ENCODE measurements around the gene PDCD4.
"Not testable (repeated sequence)": the region's sequence is repeated elsewhere in the genome, so short reads cannot be mapped to it uniquely, and the experiment has no call there.

PDCD4 gene

DNA sequence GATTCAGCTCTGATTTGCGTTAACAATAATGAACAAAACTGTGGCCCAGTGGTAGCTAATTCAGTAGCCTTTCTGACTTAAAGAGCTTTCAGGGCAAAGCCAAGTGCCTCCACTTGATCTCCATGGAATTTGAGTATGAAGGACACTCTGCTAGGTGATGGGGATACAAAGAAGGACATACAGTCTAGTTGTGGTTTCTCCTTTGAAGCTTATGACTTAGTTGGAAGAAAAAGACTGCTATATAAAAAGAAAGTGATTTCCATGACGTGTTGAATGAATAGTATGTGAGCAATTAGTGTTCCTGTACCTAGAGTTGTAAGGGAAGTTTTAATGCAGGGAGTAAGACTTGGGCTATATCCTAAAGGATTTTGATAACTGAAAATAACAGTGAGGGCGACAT lies 8.3 kb downstream of the PDCD4 start:
- in situ Hi-C loops (cut with HindIII; ENCODE audit: low sequenced_read_pairs) = no loop called here

DNA sequence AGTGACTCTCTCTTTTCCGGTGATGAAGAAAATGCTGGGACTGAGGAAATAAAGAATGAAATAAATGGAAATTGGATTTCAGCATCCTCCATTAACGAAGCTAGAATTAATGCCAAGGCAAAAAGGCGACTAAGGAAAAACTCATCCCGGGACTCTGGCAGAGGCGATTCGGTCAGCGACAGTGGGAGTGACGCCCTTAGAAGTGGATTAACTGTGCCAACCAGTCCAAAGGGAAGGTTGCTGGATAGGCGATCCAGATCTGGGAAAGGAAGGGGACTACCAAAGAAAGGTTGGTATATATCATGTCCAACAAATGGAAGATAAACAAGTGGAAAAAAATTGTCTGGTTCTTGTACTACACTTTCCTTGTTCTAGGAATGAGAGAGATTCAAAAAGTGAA lies 9.5 kb downstream of the PDCD4 start:
- in situ Hi-C loops (cut with HindIII; ENCODE audit: low sequenced_read_pairs) = no loop called here

DNA sequence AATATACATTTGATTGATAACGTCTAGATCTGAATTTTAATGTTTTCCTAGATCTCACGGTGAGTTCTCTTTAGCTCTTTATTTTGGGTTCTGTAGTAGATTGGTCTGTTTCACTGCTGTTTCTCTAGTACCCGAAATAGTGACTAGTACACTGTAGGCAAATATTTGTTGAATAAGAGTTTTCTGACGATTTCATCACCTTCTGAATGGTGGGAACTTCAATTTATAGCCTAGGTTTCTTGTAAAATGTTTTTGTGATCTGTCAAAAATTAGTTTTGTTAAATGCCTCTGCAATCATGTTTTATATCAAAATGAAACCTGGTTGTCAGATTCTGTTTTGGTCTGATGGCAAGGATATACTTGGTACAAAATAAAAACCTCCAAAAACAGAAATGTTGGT lies 10.2 kb downstream of the PDCD4 start:
- in situ Hi-C loops (cut with HindIII; ENCODE audit: low sequenced_read_pairs) = no loop called here

DNA sequence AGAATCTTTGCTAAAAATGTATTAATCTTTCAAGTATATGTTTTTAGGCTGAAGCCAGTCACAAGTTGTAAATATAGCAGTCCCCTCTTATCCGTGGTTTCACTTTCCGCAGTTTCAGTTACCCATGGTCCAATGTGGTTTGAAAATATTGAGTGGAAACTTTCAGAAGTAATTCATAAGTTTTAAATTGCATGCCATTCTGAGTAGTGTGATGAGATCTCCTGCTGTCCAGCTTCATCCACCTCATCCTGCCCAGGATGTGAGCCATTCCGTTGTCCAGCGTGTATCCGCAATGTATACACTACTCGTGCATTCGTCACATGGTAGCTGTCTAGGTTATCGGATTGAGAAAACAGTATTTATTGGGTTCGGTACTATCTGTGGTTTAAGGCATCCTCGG lies 12.2 kb downstream of the PDCD4 start:
- in situ Hi-C loops (cut with HindIII; ENCODE audit: low sequenced_read_pairs) = no loop called here

GRCh38 chr10:110885932-110886674 lies 14.4 kb downstream of the PDCD4 start:
- in situ Hi-C loops (cut with HindIII; ENCODE audit: low sequenced_read_pairs) = no loop called here

DNA sequence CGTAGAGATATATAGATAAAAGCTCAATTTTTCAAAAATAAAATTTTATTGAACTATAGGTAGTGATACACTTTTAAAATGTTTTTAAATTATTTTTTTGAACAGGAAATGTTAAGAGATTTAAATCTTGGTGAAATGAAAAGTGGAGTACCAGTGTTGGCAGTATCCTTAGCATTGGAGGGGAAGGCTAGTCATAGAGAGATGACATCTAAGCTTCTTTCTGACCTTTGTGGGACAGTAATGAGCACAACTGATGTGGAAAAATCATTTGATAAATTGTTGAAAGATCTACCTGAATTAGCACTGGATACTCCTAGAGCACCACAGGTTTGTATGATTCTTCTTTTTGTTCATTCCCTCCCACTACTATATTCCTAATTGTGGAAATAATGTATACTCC lies 15.8 kb downstream of the PDCD4 start:
- in situ Hi-C loops (cut with HindIII; ENCODE audit: low sequenced_read_pairs) = no loop called here

GRCh38 chr10:110892602-110893288 lies 21.0 kb downstream of the PDCD4 start:
- in situ Hi-C loops (cut with HindIII; ENCODE audit: low sequenced_read_pairs) = no loop called here

DNA sequence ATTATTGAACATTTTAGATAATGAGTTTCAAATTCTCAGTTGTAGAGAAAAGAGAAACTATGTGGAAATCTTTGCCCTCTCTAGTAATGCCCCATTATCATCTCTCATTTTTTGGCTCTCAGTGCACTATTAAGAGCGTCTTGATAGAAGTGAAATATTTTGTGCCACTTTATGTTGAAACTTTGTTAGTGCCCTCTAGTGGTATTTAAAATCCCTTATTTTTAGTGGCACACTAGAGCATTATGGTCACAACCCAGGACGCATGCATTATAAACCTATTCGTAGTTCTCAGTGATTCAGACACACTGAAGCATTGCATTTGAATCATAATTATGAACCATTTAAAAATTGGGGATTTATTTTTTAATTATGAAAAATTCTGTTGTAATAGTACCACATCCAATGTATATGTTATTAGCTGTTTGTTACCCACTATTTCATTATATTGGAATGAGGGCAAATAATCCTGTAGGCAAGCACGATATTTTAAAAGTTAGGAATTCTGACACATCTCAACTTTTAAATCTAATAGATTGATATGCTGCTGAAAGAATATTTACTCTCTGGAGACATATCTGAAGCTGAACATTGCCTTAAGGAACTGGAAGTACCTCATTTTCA lies 21.9 kb downstream of the PDCD4 start:
- in situ Hi-C loops (cut with HindIII; ENCODE audit: low sequenced_read_pairs) = no loop called here

GRCh38 chr10:110897184-110897583 lies 25.5 kb downstream of the PDCD4 start:
- in situ Hi-C loops (cut with HindIII; ENCODE audit: low sequenced_read_pairs) = no loop called here

- in situ Hi-C loops (cut with HindIII; ENCODE audit: low sequenced_read_pairs) = no loop called here
These were observed 26.7 kb downstream of the PDCD4 start for GRCh38 chr10:110898391-110898790.

DNA sequence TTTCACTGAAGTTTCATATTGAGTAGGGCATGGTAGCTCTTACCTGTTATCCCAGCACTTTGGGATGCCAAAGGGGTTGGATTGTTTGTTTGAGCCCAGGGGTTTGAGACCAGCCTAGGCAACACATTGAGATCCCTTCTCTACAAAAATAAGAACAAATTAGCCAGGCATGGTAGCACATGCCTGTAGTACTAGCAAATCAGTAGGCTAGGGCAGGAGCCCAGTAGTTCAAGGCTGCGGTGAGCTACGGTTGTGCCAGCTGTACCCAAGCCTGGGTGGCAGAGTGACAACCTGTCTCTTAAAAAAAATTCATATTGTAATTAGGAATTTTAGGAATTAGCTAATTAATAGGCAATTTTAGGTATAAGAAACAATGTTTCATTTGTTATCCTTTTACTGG lies 29.3 kb downstream of the PDCD4 start:
- in situ Hi-C loops (cut with HindIII; ENCODE audit: low sequenced_read_pairs) = no loop called here

- in situ Hi-C loops (cut with HindIII; ENCODE audit: low sequenced_read_pairs) = no loop called here
These were observed 30.5 kb downstream of the PDCD4 start for GRCh38 chr10:110901954-110902819.

- in situ Hi-C loops (cut with HindIII; ENCODE audit: low sequenced_read_pairs) = no loop called here
These were observed 31.9 kb downstream of the PDCD4 start for GRCh38 chr10:110903280-110904278.

- in situ Hi-C loops (cut with HindIII; ENCODE audit: low sequenced_read_pairs) = no loop called here
These were observed 38.4 kb downstream of the PDCD4 start for GRCh38 chr10:110910138-110910537.

DNA sequence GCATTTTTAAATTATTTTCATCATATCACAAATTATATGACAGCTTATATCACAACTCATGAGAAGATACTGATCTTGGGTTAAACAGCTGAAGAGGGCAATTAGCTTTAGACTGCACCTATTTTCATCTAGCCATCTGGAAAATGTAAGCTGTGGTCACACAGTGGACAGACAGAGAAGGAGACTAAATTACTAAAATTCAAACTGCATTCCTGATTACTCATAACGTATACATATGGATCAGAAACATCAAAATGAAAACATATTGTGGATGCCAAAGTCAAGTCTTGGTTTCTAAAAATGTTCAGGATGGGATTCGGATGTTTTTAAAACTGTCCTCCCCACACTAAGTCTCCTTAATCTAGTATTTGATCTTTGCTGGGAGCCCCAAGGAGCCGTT lies 40.6 kb downstream of the PDCD4 start:
- in situ Hi-C loops (cut with HindIII; ENCODE audit: low sequenced_read_pairs) = no loop called here

GRCh38 chr10:110914431-110914830 lies 42.7 kb downstream of the PDCD4 start:
- in situ Hi-C loops (cut with HindIII; ENCODE audit: low sequenced_read_pairs) = no loop called here

DNA sequence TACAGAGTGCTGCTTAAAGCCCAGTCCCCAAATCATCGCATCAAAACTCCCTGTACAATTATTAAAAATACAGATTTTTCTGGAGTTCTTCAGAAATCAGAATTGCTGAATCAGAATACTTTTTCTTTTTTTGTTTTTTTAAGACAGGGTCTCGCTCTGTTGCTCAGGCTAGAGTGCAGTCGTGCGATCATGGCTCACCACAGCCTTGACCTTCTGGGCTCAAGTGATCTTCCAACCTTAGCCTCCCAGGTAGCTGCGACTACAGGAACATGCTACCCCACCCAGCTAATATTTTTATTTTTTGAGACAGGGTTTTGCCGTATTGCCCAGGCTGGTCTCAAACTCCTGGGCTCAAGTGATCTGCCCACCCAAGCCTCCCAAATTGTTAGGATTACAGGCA lies 43.3 kb downstream of the PDCD4 start:
- in situ Hi-C loops (cut with HindIII; ENCODE audit: low sequenced_read_pairs) = no loop called here

DNA sequence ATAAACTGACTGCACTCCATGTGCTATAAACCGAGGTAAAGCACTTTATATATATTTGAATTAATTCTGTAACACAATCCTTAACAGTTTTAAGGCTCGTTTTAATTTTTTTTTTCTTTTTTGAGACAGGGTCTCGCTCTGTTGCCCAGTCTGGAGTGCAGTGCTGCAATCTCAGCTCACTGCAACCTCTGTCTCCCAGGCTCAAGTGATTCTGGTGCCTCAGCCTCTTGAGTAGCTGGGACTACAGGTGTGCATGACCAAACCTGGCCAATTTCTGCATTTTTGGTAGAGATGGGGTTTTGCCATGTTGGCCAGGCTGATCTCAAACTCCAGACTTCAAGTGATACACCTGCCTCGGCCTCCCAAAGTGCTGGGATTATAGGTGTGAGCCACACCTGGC lies 43.9 kb downstream of the PDCD4 start:
- in situ Hi-C loops (cut with HindIII; ENCODE audit: low sequenced_read_pairs) = not testable (repeated sequence)

DNA sequence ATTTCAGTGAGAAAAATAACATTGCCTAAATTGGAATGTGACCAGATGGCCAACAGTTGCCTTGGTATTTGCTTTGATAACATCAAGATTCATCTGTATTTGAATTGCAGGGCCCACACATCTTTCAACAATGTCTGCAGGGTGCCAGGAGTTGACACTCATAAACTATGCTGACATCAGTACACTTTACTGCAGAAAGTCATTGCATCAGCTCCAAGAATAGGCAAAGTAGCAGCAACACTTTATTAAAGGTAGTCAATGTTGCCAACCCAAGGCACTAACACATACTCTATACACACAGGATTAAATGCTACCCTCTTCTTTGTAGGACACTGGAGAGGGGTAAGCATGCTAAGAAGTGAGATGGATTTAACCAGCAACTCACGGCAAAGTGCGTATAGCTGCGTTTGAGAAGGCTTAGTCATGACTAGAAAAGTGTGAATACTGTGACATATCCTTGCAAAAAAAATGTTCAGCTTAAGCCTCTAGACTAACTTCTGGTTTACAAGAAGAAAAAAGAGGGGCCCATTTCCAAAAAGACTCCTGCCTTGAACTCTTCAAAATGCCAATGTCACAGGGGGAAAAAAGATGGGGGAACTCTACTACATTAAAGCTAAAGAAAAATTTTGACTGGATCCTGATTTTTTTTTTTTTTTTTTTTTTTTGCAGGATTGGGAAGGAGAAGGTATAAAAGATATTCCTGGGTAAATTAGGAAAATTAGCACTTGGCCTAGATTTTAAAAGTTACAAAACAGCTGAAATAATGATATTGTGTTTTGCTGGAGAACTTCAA lies 45.0 kb downstream of the PDCD4 start:
- in situ Hi-C loops (cut with HindIII; ENCODE audit: low sequenced_read_pairs) = no loop called here
